Measurements from ENCODE around the gene NISCH. TPM values are rescaled to one million over a fixed set of nuclear protein-coding genes. Genes with fewer than 3 reads are reported as not detected.

Gene NISCH
- total and polyA plus RNA-seq, 2 donors (not counting 1 experiment from before 2014, with no cell fraction given), result 130 to 169 TPM

DNA sequence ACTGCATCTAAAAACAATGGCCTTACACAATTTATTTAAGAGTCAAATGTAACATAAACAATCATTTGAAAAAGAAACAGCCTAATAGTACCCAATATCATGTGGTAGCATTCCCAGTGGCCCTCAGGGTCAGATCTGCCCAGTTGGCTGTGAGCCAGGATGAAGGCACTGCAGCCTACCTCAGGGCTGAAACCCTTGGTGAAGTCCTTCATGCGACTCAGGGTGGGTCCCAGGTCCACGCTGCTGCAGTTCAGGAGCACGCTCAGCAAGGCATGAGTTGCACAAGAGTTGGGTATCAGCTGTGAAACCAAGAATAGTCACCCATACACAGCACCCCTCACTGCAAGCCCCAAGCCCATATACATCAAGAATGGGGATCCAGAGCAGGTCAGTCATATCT, 47.6 kb upstream of the NISCH start:
- no peaks in the 10 kb centered on the region for H3K9me3 Mint-ChIP-seq (ENCODE audit: insufficient read depth)
- ATAC-seq (ENCODE audit: low read depth), result no peak
- no peak overlapping the region for H3K27ac Mint-ChIP-seq
- Histone ChIP-seq H3K36me3 (replicated peaks in 1 of 2; ENCODE audit: control extremely low read depth in 1 of 2, control insufficient read depth in 1 of 2, extremely low read depth in 1 of 2, insufficient read depth in 2 of 2, low read length in 1 of 2) (peaks cover 1 to 60% of the 10 kb centered on the region in 2 experiments), H3K4me1 (ENCODE audit: control insufficient read depth in 2 of 2, insufficient read depth in 2 of 2, low read length in 2 of 2) (peaks cover 26 to 39% of the 10 kb centered on the region in 2 donors), H3K27me3 (replicated peaks in 1 of 4; ENCODE audit: control extremely low read depth in 1 of 4, control insufficient read depth in 3 of 4, insufficient read depth in 4 of 4, low read length in 3 of 4) (no peaks in the 10 kb centered on the region), H3K9me3 (ENCODE audit: control extremely low read depth in 1 of 3, control insufficient read depth in 2 of 3, insufficient read depth in 1 of 3, low read length in 2 of 3) (no peaks in the 10 kb centered on the region), H3K4me2 (replicated peaks; ENCODE audit: low read depth, low read length, poor library complexity, severe bottlenecking) (no peak overlapping the region), H3K4me3 (ENCODE audit: control extremely low read depth in 1 of 5, extremely low read depth in 1 of 5, insufficient read depth in 1 of 5, low read depth in 2 of 5, low read length in 4 of 5) (no peak overlapping the region), H3K9ac (ENCODE audit: low read length) (no peak overlapping the region), H3K79me2 (ENCODE audit: control insufficient read depth, insufficient read depth, low read length) (peaks cover 39% of the 10 kb centered on the region), H3K27ac (ENCODE audit: low read length in 2 of 2) (no peak overlapping the region), H4K20me1 (ENCODE audit: control insufficient read depth, insufficient read depth, low read length, poor library complexity, severe bottlenecking) (peaks cover 14% of the 10 kb centered on the region), H2AFZ (ENCODE audit: insufficient read depth, low read depth, low read length, poor library complexity, severe bottlenecking) (no peak overlapping the region)
- DNase-seq, result no peak
- POLR2A ChIA-PET, result interaction anchor here (0.9 kb wide), 1 partner anchor 36 kb away, joined by 3 read pairs; no protein-coding TSS in a partner anchor
- WGBS (ENCODE audit: insufficient coverage), result 86% methylated on average over 3 of the region's 3 CpGs
- H3K4me1 Mint-ChIP-seq, result peaks cover 34% of the 10 kb centered on the region
- CTCF ChIA-PET, result no interaction called here
- no peaks in the 10 kb centered on the region for H3K27me3 Mint-ChIP-seq
- peak overlapping the region; percentile 86 for H3K4me3 Mint-ChIP-seq
- intact Hi-C loops (cut with micrococcal nuclease), result no loop called here
- no peak for TF ChIP-seq EZH2 (IDR thresholded peaks at IDR 0.05; ENCODE audit: borderline replicate concordance, insufficient read depth, low read depth, low read length, poor library complexity, severe bottlenecking)
- TF ChIP-seq, protein P1, sequence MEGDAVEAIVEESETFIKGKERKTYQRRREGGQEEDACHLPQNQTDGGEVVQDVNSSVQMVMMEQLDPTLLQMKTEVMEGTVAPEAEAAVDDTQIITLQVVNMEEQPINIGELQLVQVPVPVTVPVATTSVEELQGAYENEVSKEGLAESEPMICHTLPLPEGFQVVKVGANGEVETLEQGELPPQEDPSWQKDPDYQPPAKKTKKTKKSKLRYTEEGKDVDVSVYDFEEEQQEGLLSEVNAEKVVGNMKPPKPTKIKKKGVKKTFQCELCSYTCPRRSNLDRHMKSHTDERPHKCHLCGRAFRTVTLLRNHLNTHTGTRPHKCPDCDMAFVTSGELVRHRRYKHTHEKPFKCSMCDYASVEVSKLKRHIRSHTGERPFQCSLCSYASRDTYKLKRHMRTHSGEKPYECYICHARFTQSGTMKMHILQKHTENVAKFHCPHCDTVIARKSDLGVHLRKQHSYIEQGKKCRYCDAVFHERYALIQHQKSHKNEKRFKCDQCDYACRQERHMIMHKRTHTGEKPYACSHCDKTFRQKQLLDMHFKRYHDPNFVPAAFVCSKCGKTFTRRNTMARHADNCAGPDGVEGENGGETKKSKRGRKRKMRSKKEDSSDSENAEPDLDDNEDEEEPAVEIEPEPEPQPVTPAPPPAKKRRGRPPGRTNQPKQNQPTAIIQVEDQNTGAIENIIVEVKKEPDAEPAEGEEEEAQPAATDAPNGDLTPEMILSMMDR (IDR thresholded peaks at IDR 0.05), result no peak

DNA sequence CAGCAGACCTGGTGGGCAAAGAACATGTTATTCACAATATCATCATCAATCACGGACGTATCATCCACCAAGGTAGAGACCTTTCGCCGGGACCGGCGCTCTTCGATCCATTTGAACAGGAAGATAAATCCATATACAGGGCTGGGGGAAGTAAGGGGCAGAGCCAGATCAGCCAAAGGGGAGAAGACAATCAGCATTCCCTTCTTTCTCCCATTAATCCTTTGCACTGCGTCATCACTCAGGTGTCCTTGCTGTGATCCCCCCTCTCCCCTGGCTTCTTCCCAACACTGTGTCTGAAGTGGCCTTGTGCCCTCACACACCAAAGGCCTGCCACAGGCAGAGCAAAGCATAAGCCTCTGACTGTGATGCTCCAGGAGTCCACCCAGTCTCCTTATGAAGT, 46.9 kb upstream of the NISCH start:
- Histone ChIP-seq H3K36me3 (replicated peaks in 1 of 2; ENCODE audit: control extremely low read depth in 1 of 2, control insufficient read depth in 1 of 2, extremely low read depth in 1 of 2, insufficient read depth in 2 of 2, low read length in 1 of 2) (peaks cover 1 to 53% of the 10 kb centered on the region in 2 experiments), H3K9ac (ENCODE audit: low read length) (peak overlapping the region; percentile 89), H3K4me2 (replicated peaks; ENCODE audit: low read depth, low read length, poor library complexity, severe bottlenecking) (peak overlapping the region; percentile 96), H3K9me3 (ENCODE audit: control extremely low read depth in 1 of 3, control insufficient read depth in 2 of 3, insufficient read depth in 1 of 3, low read length in 2 of 3) (no peaks in the 10 kb centered on the region), H3K27ac (ENCODE audit: low read length in 2 of 2) (no peak overlapping the region), H2AFZ (ENCODE audit: insufficient read depth, low read depth, low read length, poor library complexity, severe bottlenecking) (no peak overlapping the region), H3K4me3 (ENCODE audit: control extremely low read depth in 1 of 5, extremely low read depth in 1 of 5, insufficient read depth in 1 of 5, low read depth in 2 of 5, low read length in 4 of 5) (peak overlapping the region in 1 of 5 experiments; percentile 88), H4K20me1 (ENCODE audit: control insufficient read depth, insufficient read depth, low read length, poor library complexity, severe bottlenecking) (peaks cover 14% of the 10 kb centered on the region), H3K4me1 (ENCODE audit: control insufficient read depth in 2 of 2, insufficient read depth in 2 of 2, low read length in 2 of 2) (peaks cover 26 to 39% of the 10 kb centered on the region in 2 donors), H3K27me3 (replicated peaks in 1 of 4; ENCODE audit: control extremely low read depth in 1 of 4, control insufficient read depth in 3 of 4, insufficient read depth in 4 of 4, low read length in 3 of 4) (no peaks in the 10 kb centered on the region), H3K79me2 (ENCODE audit: control insufficient read depth, insufficient read depth, low read length) (peaks cover 42% of the 10 kb centered on the region)
- CTCF ChIA-PET, result no interaction called here
- WGBS (ENCODE audit: insufficient coverage), result 100% methylated on average over 1 of the region's 8 CpGs
- POLR2A ChIA-PET, result no interaction called here
- H3K27ac Mint-ChIP-seq, result peak overlapping the region; percentile 44
- intact Hi-C loops (cut with micrococcal nuclease), result no loop called here
- H3K9me3 Mint-ChIP-seq (ENCODE audit: insufficient read depth), result no peaks in the 10 kb centered on the region
- no peaks in the 10 kb centered on the region for H3K27me3 Mint-ChIP-seq
- H3K4me3 Mint-ChIP-seq, result peak overlapping the region; percentile 86
- ATAC-seq (ENCODE audit: low read depth) (no peak), DNase-seq (peak; percentile 18)
- TF ChIP-seq EZH2 (IDR thresholded peaks at IDR 0.05; ENCODE audit: borderline replicate concordance, insufficient read depth, low read depth, low read length, poor library complexity, severe bottlenecking), result no peak
- TF ChIP-seq, protein P1 (IDR thresholded peaks at IDR 0.05), result no peak
- peaks cover 36% of the 10 kb centered on the region for H3K4me1 Mint-ChIP-seq
